GM23338 (cell line): ENCODE data around the gene ENDOV. TPM values are rescaled to one million over a fixed set of nuclear protein-coding genes. Genes with fewer than 3 reads are reported as not detected.

ENCODE experiments used
- ATAC-seq: fragments of 200-7000 bp; cut with Tn5 transposase; 3 replicates; pipeline ENCODE4 v1.9.1; 2020
- DNase-seq: peaks from one replicate; pipeline ENCODE4 v3.0.0-alpha.2; 2015; ENCODE audit warnings: low spot score
- H2AFZ ChIP-seq: fragments of 200-600 bp; sonication (generic); 2 replicates; pipeline ENCODE4 v1.8.0; 2016; ENCODE audit warnings: antibody characterized with exemption, mild to moderate bottlenecking, moderate library complexity
- H3F3A ChIP-seq: fragments of 200-600 bp; sonication (generic); replicated peaks from 2 replicates; pipeline ENCODE4 v1.8.0; 2017; ENCODE audit warnings: antibody characterized with exemption, mixed run types, low read depth
- H3K27ac ChIP-seq: fragments of 200-600 bp; sonication (generic); 2 replicates; pipeline ENCODE4 v1.6.1; 2016; ENCODE audit warnings: low read depth
- H3K27me3 ChIP-seq: fragments of 200-600 bp; sonication (generic); 2 replicates; pipeline ENCODE4 v1.8.0; 2016; ENCODE audit warnings: mild to moderate bottlenecking, mixed run types, moderate library complexity; ENCODE audit not compliant: insufficient read depth
- H3K36me3 ChIP-seq: fragments of 200-600 bp; sonication (generic); 2 replicates; pipeline ENCODE4 v1.8.0; 2016; ENCODE audit warnings: mild to moderate bottlenecking; ENCODE audit not compliant: insufficient read depth
- H3K4me1 ChIP-seq: fragments of 200-600 bp; sonication (generic); 2 replicates; pipeline ENCODE4 v1.8.0; 2016; ENCODE audit warnings: mild to moderate bottlenecking, moderate library complexity; ENCODE audit not compliant: insufficient read depth
- H3K4me2 ChIP-seq: fragments of 200-600 bp; sonication (generic); 2 replicates; pipeline ENCODE4 v1.7.1; 2017; ENCODE audit warnings: mixed run types
- H3K4me3 ChIP-seq: fragments of 200-600 bp; sonication (generic); 2 replicates; pipeline ENCODE4 v1.6.1; 2016; ENCODE audit warnings: mixed run types
- H3K79me2 ChIP-seq: fragments of 200-600 bp; sonication (generic); replicated peaks from 2 replicates; pipeline ENCODE4 v1.8.0; 2017; ENCODE audit warnings: mild to moderate bottlenecking; ENCODE audit not compliant: insufficient read depth
- H3K9me2 ChIP-seq: fragments of 200-600 bp; sonication (generic); 2 replicates; pipeline ENCODE4 v1.8.0; 2017; ENCODE audit not compliant: insufficient read depth
- H4K20me1 ChIP-seq: fragments of 200-600 bp; sonication (generic); replicated peaks from 2 replicates; pipeline ENCODE4 v1.8.0; 2017; ENCODE audit warnings: mild to moderate bottlenecking; ENCODE audit not compliant: insufficient read depth
- H3K27ac Mint-ChIP-seq: 2 replicates; pipeline ENCODE4 v1.8.0; 2020; ENCODE audit warnings: inconsistent platforms, mild to moderate bottlenecking, moderate library complexity, mixed read lengths
- H3K27me3 Mint-ChIP-seq: 3 replicates; pipeline ENCODE4 v1.8.0; 2022; ENCODE audit warnings: low read depth, mild to moderate bottlenecking, moderate library complexity, mixed read lengths, inconsistent platforms; ENCODE audit not compliant: insufficient read depth, poor library complexity
- H3K36me3 Mint-ChIP-seq: 3 replicates; pipeline ENCODE4 v1.8.0; 2021; ENCODE audit warnings: low read depth, mild to moderate bottlenecking, inconsistent platforms, moderate library complexity, mixed read lengths
- H3K4me1 Mint-ChIP-seq: 3 replicates; pipeline ENCODE4 v1.8.0; 2020; ENCODE audit warnings: mild to moderate bottlenecking, inconsistent platforms, mixed read lengths
- H3K4me3 Mint-ChIP-seq: 3 replicates; pipeline ENCODE4 v1.8.0; 2021; ENCODE audit warnings: moderate library complexity, mild to moderate bottlenecking, inconsistent platforms, mixed read lengths
- H3K9me3 Mint-ChIP-seq: 3 replicates; pipeline ENCODE4 v1.8.0; 2020; ENCODE audit warnings: moderate library complexity, mild to moderate bottlenecking, inconsistent platforms, mixed read lengths
- CREB1 ChIP-seq: fragments of 250-450 bp; sonication (Bioruptor Pico); IDR thresholded peaks from 2 replicates; pipeline ENCODE4 v1.5.0; 2020; ENCODE audit warnings: low read depth, mild to moderate bottlenecking, moderate library complexity
- EZH2 ChIP-seq: fragments of 200-600 bp; sonication (generic); IDR thresholded peaks from one replicate; pipeline ENCODE4 v1.8.0; 2017; ENCODE audit warnings: antibody characterized with exemption, mild to moderate bottlenecking, low read depth; ENCODE audit not compliant: unreplicated experiment
- EZH2phosphoT487 ChIP-seq: fragments of 200-600 bp; sonication (generic); IDR thresholded peaks from one replicate; pipeline ENCODE4 v1.8.1; 2018; ENCODE audit warnings: antibody characterized with exemption; ENCODE audit not compliant: unreplicated experiment
- JUNB ChIP-seq: IDR thresholded peaks from one replicate; pipeline ENCODE4 v1.6.1; 2016; ENCODE audit warnings: antibody characterized with exemption; ENCODE audit not compliant: unreplicated experiment
- NANOG ChIP-seq: IDR thresholded peaks from 2 replicates; pipeline ENCODE4 v1.6.1; 2016; ENCODE audit warnings: antibody characterized with exemption, borderline replicate concordance
- STAT1 ChIP-seq: IDR thresholded peaks from one replicate; pipeline ENCODE4 v1.6.1; 2016; ENCODE audit warnings: antibody characterized with exemption; ENCODE audit not compliant: unreplicated experiment
- ZNF114 ChIP-seq: fragments of 250-450 bp; sonication (Bioruptor Pico); IDR thresholded peaks from 2 replicates; pipeline ENCODE4 v1.5.0; 2020; ENCODE audit warnings: mild to moderate bottlenecking, moderate library complexity
- polyA plus RNA-seq: library from polyadenylated mRNA; unstranded; fragments of >200 nt; fragmentation: Nextera tagmentation; extraction: Ambion mirVana; gene quantifications from 2 replicates; pipeline ENCODE4 v1.2.1, GENCODE V29; 2016
- total RNA-seq: library from RNA; depleted of rRNA; stranded (reverse); fragments of >200 nt; shearing (Covaris generic); gene quantifications from 2 replicates; pipeline ENCODE4 v1.2.3, GENCODE V29; 2014
- TF ChIP-seq, protein P1 (sequence below): IDR thresholded peaks from one replicate; pipeline ENCODE4 v1.6.1; 2018; ENCODE audit warnings: antibody characterized with exemption; ENCODE audit not compliant: unreplicated experiment
- TF ChIP-seq, protein P2 (sequence below), 2 experiments: fragments of 200-600 bp in 1 of 2; sonication (generic) in 1 of 2; conservative IDR thresholded peaks; 2 replicates each; pipeline versions ENCODE4 v1.5.1 to v1.6.1; 2016 to 2017; ENCODE audit warnings: antibody characterized with exemption in 2 of 2, low read depth in 2 of 2, mild to moderate bottlenecking in 2 of 2, moderate library complexity in 1 of 2
- TF ChIP-seq, protein P3 (sequence below): fragments of 250-450 bp; sonication (Bioruptor Pico); IDR thresholded peaks from 2 replicates; pipeline ENCODE4 v1.5.0; 2020; ENCODE audit warnings: mild to moderate bottlenecking, moderate library complexity

The ENDOV gene
- total and polyA plus RNA-seq, 2 experiments from 2014 or later = 11.5 to 16.1 TPM

DNA sequence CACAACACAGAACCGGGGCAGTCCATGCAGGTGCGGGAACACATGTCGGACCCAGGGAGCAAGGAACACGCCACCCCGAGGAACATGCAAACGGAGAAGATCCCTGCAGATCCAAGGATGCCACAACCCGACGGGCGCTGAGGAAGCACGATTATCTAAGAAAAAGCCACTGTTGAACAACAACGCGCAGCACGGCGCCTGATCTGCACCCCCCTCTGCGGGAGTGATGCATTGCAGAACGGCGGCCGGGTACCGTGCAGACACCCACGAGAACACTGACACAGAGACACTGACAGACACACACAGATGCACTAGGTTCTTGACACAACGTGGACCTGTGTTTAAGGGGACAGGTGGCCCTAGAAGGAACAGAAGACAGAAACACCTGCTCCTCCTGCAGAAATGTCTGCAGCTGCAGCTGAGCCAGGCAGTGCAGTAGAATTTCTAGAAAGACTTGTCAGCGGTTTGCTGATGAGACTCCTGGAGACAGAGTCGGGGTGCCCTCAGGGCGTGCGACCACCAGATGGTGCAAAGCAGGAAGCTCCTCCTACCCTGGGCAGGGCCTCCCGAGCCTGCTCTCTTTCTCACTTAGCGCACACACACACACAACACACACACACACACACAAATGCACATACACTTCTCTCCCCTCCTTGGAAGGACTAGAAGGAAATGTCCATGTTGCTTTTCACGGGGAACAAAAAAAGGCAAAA, 54.0 kb downstream of the ENDOV start:
- Histone ChIP-seq H3K27me3 (peaks cover 29% of the 10 kb centered on the region), H3K36me3 (no peaks in the 10 kb centered on the region), H3F3A (no peaks in the 10 kb centered on the region), H3K4me2 (no peak overlapping the region), H3K27ac (no peak overlapping the region), H3K9me2 (no peaks in the 10 kb centered on the region), H2AFZ (no peak overlapping the region), H3K4me3 (no peak overlapping the region), H4K20me1 (no peaks in the 10 kb centered on the region), H3K79me2 (no peaks in the 10 kb centered on the region), H3K4me1 (no peaks in the 10 kb centered on the region)
- H3K27ac Mint-ChIP-seq = no peak overlapping the region
- no peaks in the 10 kb centered on the region for H3K4me1 Mint-ChIP-seq
- TF ChIP-seq, protein P1, sequence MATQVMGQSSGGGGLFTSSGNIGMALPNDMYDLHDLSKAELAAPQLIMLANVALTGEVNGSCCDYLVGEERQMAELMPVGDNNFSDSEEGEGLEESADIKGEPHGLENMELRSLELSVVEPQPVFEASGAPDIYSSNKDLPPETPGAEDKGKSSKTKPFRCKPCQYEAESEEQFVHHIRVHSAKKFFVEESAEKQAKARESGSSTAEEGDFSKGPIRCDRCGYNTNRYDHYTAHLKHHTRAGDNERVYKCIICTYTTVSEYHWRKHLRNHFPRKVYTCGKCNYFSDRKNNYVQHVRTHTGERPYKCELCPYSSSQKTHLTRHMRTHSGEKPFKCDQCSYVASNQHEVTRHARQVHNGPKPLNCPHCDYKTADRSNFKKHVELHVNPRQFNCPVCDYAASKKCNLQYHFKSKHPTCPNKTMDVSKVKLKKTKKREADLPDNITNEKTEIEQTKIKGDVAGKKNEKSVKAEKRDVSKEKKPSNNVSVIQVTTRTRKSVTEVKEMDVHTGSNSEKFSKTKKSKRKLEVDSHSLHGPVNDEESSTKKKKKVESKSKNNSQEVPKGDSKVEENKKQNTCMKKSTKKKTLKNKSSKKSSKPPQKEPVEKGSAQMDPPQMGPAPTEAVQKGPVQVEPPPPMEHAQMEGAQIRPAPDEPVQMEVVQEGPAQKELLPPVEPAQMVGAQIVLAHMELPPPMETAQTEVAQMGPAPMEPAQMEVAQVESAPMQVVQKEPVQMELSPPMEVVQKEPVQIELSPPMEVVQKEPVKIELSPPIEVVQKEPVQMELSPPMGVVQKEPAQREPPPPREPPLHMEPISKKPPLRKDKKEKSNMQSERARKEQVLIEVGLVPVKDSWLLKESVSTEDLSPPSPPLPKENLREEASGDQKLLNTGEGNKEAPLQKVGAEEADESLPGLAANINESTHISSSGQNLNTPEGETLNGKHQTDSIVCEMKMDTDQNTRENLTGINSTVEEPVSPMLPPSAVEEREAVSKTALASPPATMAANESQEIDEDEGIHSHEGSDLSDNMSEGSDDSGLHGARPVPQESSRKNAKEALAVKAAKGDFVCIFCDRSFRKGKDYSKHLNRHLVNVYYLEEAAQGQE = no peak
- TF ChIP-seq, protein P2, sequence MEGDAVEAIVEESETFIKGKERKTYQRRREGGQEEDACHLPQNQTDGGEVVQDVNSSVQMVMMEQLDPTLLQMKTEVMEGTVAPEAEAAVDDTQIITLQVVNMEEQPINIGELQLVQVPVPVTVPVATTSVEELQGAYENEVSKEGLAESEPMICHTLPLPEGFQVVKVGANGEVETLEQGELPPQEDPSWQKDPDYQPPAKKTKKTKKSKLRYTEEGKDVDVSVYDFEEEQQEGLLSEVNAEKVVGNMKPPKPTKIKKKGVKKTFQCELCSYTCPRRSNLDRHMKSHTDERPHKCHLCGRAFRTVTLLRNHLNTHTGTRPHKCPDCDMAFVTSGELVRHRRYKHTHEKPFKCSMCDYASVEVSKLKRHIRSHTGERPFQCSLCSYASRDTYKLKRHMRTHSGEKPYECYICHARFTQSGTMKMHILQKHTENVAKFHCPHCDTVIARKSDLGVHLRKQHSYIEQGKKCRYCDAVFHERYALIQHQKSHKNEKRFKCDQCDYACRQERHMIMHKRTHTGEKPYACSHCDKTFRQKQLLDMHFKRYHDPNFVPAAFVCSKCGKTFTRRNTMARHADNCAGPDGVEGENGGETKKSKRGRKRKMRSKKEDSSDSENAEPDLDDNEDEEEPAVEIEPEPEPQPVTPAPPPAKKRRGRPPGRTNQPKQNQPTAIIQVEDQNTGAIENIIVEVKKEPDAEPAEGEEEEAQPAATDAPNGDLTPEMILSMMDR (conservative IDR thresholded peaks at IDR 0.05; ENCODE audit: low read depth in 2 of 2) = 0 out of 4 replicates have a peak, but pooled peaks of 1 of the 2 experiments have one; percentile 11
- TF ChIP-seq JUNB (no peak), EZH2phosphoT487 (no peak), NANOG (no peak)
- H3K4me3 Mint-ChIP-seq = no peak overlapping the region
- H3K9me3 Mint-ChIP-seq = no peaks in the 10 kb centered on the region
- DNase-seq (no peak), ATAC-seq (peak; percentile 11; the same call in 2 of the 3 replicates)
- H3K36me3 Mint-ChIP-seq = no peaks in the 10 kb centered on the region
- peaks cover 42% of the 10 kb centered on the region for H3K27me3 Mint-ChIP-seq

DNA sequence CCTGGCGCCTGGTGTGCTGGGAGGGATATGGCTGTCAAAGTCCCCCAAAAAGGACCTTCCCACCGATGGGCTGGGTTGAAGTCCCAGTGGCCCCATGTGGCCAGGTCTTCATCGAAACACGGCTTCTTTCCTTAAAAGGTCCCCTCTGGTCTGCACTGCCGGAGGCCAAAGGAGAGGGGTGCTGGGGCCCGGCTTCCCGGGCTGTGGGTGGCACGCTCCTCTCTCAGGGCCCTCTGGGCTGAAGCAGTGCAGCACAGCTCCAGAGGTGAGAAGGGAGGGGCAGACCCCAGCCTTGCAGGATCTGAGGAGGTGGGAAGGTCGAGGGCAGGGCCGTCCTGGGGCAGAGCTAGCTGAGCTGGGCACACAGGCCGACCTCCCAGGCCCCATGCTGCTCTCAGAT, 54.7 kb downstream of the ENDOV start:
- Histone ChIP-seq H2AFZ (no peak overlapping the region), H3K9me2 (no peaks in the 10 kb centered on the region), H3K4me3 (no peak overlapping the region), H3K27ac (no peak overlapping the region), H3K36me3 (no peaks in the 10 kb centered on the region), H3K4me1 (0 out of 2 replicates have a peak, but pooled peaks cover under 1% of the 10 kb centered on the region), H3K79me2 (no peaks in the 10 kb centered on the region), H3K27me3 (peaks cover 36% of the 10 kb centered on the region), H3K4me2 (no peak overlapping the region), H4K20me1 (0 out of 2 replicates have a peak, but pooled peaks cover 2% of the 10 kb centered on the region), H3F3A (no peaks in the 10 kb centered on the region)
- Mint-ChIP-seq H3K36me3 (no peaks in the 10 kb centered on the region), H3K27ac (no peak overlapping the region), H3K4me1 (peaks cover 3% of the 10 kb centered on the region; the same call in 2 of the 3 replicates), H3K4me3 (no peak overlapping the region), H3K27me3 (peaks cover 50% of the 10 kb centered on the region), H3K9me3 (no peaks in the 10 kb centered on the region)
- ATAC-seq = no peak
- DNase-seq = no peak
- TF ChIP-seq EZH2 (no peak), STAT1 (no peak), ZNF114 (no peak), CREB1 (no peak)
- TF ChIP-seq, protein P3, sequence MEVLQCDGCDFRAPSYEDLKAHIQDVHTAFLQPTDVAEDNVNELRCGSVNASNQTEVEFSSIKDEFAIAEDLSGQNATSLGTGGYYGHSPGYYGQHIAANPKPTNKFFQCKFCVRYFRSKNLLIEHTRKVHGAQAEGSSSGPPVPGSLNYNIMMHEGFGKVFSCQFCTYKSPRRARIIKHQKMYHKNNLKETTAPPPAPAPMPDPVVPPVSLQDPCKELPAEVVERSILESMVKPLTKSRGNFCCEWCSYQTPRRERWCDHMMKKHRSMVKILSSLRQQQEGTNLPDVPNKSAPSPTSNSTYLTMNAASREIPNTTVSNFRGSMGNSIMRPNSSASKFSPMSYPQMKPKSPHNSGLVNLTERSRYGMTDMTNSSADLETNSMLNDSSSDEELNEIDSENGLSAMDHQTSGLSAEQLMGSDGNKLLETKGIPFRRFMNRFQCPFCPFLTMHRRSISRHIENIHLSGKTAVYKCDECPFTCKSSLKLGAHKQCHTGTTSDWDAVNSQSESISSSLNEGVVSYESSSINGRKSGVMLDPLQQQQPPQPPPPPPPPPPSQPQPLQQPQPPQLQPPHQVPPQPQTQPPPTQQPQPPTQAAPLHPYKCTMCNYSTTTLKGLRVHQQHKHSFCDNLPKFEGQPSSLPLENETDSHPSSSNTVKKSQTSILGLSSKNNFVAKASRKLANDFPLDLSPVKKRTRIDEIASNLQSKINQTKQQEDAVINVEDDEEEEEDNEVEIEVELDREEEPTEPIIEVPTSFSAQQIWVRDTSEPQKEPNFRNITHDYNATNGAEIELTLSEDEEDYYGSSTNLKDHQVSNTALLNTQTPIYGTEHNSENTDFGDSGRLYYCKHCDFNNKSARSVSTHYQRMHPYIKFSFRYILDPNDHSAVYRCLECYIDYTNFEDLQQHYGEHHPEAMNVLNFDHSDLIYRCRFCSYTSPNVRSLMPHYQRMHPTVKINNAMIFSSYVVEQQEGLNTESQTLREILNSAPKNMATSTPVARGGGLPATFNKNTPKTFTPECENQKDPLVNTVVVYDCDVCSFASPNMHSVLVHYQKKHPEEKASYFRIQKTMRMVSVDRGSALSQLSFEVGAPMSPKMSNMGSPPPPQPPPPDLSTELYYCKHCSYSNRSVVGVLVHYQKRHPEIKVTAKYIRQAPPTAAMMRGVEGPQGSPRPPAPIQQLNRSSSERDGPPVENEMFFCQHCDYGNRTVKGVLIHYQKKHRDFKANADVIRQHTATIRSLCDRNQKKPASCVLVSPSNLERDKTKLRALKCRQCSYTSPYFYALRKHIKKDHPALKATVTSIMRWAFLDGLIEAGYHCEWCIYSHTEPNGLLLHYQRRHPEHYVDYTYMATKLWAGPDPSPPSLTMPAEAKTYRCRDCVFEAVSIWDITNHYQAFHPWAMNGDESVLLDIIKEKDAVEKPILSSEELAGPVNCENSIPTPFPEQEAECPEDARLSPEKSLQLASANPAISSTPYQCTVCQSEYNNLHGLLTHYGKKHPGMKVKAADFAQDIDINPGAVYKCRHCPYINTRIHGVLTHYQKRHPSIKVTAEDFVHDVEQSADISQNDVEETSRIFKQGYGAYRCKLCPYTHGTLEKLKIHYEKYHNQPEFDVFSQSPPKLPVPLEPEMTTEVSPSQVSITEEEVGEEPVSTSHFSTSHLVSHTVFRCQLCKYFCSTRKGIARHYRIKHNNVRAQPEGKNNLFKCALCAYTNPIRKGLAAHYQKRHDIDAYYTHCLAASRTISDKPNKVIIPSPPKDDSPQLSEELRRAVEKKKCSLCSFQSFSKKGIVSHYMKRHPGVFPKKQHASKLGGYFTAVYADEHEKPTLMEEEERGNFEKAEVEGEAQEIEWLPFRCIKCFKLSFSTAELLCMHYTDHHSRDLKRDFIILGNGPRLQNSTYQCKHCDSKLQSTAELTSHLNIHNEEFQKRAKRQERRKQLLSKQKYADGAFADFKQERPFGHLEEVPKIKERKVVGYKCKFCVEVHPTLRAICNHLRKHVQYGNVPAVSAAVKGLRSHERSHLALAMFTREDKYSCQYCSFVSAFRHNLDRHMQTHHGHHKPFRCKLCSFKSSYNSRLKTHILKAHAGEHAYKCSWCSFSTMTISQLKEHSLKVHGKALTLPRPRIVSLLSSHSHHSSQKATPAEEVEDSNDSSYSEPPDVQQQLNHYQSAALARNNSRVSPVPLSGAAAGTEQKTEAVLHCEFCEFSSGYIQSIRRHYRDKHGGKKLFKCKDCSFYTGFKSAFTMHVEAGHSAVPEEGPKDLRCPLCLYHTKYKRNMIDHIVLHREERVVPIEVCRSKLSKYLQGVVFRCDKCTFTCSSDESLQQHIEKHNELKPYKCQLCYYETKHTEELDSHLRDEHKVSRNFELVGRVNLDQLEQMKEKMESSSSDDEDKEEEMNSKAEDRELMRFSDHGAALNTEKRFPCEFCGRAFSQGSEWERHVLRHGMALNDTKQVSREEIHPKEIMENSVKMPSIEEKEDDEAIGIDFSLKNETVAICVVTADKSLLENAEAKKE (CRISPR knock-in tag) = no peak
